Peyer's patch (tissue), 4 donors: ENCODE results near the gene PDZD2.

Source experiments
- CTCF ChIP-seq, 6 experiments: fragments of 450-650 bp in 4 of 6; fragments of 200-600 bp in 2 of 6; sonication (generic) in 1 of 6; IDR thresholded peaks; one replicate each; pipeline ENCODE4 v1.5.1; 2017 to 2019; ENCODE audit warnings: antibody characterized with exemption in 6 of 6, mild to moderate bottlenecking in 3 of 6, moderate library complexity in 1 of 6
- POLR2A ChIP-seq, 2 donors: fragments of 450-650 bp; IDR thresholded peaks; one replicate each; pipeline ENCODE4 v1.5.1; 2017; ENCODE audit warnings: antibody characterized with exemption in 2 of 2, mild to moderate bottlenecking in 2 of 2, moderate library complexity in 2 of 2

- no peak for TF ChIP-seq CTCF (IDR thresholded peaks at IDR 0.05)
- TF ChIP-seq POLR2A (IDR thresholded peaks at IDR 0.05) = no peak
These were observed 206.4 kb downstream of the PDZD2 start for GRCh38 chr5:31845361-31845760.
